HG02798 (cell line): ENCODE measurements around the gene ETV3L.

Source experiments
- ATAC-seq: cut with Tn5 transposase; IDR thresholded peaks from one replicate; pipeline ENCODE4 v1.9.1; 2021; ENCODE audit warnings: mild to moderate bottlenecking; ENCODE audit not compliant: unreplicated experiment, poor library complexity

ETV3L gene

DNA sequence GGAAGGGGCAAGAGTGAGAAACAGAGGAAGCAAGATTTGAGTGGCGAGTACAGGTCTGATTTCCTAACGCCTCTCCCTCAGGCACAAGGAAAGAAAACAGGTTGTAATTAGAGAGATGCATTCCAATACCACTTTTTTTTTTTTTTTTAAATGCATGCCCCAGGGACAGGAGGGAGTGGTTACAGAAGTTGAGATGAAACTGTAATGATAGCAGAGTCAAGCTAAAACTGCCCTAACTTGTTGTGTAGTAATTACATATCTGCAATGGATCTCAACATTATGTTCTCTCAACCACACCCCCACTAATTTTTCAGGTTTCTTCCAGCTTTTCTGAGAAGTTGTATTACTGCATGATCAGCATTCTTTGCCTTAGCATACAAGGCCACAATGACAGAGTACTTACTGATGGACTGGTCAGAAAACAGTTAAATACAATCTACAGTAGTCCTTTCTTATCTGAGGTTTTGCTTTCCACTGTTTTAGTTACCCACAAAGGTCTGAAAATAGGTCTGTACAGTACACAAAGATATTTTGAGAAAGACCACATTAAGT lies 33.1 kb upstream of the ETV3L start:
- no peak for ATAC-seq

DNA sequence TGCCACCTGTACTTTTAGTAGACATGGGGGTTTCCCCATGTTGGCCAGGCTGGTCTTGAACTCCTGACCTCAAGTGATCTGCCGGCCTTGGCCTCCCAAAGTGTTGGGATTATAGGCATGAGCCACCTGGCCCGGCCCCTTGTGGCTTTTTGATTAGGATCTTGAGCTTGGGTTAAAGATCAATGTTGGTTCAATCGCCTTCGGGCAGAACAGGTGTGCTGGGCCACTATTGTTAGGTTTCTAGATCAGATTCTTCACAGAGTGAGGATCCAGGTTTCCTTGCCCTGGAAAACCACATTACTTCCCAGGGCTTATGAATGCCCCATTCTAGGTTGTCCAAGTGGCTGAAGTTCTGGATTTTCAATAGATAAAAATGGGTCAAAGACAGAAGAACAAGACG lies 32.5 kb upstream of the ETV3L start:
- ATAC-seq: no peak

DNA sequence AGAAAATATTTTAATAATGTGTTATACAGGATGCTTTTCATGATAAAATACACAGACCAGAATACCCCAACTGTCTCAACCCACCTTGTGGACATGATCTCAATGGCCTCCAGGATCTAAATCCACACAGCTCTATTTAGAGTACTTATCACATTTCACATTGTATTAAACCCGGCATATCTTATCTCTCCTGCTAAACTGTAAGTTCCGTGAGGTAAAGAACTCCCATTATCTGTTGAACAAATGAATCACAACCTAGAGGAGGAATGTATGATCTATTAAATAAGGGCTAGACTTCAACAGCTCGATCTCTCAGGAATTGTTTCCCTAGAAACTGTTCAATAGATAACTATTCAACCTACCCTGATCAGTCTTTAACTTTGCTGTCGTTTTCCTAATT lies 31.7 kb upstream of the ETV3L start:
- no peak for ATAC-seq

DNA sequence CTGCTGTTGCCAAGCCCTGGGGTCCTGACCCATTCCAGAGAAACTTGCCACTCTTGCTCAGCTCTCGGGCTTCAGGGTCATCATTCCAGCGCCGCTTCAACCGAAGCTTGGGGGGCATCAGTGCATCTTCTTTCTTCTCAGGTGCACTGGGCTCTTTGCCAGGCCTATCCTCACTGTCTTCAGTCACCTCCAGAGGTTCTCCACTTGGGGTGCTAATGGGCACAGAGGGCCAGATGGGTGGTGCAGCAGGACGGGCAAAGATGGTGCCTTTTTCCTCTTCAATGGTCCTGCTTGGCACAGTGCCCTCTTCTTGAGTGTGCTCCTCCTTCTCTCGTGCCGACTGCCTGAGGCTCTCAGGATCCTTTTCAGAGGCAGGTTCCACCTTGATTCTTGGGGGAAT lies 25.2 kb upstream of the ETV3L start:
- ATAC-seq: no peak

DNA sequence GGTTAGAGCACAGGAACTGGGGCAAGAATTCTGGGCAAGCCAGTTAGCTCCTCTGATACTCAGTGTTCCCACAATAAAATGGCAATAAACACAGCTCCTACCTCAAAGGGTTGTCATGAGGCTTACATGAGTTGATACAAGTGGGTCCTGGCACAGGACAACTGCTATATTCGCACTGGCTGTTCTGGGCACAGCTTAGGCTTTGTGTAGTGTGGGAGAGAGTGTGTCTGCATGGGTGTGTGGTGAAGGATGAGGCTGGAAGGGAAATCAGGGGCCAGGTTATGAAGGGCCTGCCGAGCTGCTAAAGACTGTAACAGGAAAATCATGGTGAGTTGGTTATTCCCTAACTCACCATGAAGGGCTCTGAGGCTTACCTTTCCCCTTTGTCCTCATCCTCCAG lies 19.8 kb upstream of the ETV3L start:
- no peak for ATAC-seq

DNA sequence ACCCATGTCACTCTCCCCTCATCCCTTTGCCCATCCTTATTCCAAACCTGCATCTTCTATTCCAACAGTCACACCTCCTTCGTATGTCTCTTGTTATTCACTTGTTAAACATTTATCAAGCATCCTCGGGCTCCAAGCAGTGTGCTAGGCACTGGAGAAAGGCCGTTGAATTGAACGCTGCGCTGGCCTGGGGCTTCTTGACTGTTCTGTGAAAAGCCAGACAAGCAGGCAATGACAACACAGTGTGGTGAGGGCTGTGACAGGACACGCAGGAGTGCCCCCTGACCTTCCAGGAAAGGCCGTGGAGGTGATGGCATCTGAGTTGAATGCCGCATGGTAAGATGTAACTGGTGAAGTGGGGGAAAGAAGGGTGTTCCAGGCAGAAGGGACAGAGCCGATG lies 19.4 kb upstream of the ETV3L start:
- no peak for ATAC-seq

DNA sequence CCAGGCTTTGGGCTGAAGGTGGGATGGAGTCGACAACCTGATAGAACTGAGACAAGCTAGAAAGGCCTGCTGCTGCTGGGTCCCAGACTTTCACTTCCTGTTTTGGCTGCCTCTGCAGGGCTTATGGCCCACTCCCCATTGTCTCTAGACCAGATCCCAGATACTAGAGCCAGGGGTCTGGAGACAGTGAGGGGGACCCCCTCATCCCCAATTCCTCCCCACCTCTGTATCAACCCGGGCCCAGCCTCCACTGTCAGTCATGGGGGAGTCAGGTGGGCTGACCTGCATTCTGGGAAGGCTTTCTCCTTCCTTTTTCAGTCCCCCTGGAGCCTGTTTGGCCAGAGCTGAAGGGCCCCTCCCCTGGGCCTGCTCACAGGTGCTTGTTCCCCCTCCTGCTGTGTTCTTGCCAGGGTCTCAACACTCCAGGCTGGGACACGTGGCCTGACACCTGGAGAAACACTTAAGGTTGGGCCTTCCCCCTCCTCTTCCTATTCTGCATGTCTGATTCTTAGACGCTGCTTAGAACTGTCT lies 18.0 kb upstream of the ETV3L start:
- peak; percentile 58 for ATAC-seq

DNA sequence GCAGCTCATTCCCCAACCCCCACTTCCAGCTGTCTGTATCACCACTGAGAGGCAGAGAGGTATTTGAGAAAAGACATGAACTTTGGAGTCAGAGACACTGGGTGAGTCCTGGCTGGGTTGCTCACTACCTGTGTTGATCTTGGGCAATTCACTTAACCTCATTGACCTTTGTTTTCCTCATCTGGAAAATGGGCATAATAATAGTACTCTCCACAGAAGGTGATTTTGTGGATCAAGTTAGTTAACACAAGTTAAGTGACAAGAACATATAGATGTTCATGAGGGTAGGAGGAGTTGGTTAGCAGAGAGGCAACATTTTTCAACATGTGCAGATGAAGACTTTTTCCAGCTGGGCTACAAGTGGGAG lies 17.1 kb upstream of the ETV3L start:
- no peak for ATAC-seq

DNA sequence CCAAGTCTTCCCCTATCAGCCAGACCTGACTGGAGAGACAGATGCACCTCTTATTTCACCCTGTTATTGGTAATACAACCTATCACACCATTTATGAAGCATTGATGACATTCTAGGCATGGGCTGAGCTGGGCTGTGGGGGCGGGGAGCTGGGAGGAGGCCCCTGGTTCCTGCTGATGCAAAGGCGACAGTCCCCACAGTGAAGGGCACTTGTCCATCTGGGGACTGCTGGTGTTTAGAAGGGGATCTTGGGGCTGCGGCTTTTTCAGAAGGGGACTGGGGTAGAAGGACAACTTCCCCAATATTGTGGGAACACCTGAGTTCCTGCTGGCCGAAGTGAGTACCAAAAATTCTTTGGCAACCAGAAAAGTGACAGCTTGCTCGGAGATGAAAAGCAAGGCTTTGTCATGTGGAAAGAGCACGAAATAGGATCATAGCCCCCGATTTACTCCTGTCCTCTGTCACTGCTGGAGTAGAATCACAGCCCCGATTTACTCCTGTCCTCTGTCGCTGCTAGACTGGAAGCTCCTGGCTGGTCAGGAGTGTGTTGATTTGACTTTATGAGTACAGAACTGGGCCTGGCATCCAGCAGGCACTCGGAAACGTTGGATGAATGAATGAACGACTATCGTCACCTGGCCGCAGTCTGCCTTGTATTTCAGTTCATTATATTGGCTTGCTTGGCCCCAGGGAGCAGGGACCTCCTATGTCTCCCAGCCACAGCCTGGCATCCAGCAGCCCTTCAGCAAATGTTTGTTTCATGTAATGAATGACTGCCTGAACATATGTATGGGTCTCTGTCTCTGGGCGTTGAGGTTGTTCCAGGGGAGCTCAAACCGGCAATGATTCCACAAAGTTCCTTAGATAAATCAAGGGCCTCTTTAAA lies 16.5 kb upstream of the ETV3L start:
- no peak for ATAC-seq

DNA sequence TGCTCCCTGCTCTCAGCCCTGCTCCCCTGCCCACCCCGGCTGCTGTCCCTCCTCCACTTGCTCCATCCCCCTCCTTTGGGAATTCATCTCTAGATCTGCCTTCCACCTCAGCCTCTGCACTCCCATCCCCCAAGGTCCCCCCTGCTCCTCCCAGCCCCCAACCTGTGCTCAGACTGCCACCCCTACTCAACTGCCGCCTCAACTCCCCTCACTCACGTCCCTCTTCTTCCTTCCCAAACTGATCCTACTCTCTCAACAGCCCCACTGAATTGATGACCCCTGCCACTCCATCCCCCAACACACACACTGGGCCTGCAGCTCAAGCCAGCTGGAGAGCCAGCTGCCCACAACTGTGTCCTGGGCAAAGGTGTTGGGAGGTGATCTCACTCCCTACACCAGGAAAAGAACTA lies 15.8 kb upstream of the ETV3L start:
- no peak for ATAC-seq

DNA sequence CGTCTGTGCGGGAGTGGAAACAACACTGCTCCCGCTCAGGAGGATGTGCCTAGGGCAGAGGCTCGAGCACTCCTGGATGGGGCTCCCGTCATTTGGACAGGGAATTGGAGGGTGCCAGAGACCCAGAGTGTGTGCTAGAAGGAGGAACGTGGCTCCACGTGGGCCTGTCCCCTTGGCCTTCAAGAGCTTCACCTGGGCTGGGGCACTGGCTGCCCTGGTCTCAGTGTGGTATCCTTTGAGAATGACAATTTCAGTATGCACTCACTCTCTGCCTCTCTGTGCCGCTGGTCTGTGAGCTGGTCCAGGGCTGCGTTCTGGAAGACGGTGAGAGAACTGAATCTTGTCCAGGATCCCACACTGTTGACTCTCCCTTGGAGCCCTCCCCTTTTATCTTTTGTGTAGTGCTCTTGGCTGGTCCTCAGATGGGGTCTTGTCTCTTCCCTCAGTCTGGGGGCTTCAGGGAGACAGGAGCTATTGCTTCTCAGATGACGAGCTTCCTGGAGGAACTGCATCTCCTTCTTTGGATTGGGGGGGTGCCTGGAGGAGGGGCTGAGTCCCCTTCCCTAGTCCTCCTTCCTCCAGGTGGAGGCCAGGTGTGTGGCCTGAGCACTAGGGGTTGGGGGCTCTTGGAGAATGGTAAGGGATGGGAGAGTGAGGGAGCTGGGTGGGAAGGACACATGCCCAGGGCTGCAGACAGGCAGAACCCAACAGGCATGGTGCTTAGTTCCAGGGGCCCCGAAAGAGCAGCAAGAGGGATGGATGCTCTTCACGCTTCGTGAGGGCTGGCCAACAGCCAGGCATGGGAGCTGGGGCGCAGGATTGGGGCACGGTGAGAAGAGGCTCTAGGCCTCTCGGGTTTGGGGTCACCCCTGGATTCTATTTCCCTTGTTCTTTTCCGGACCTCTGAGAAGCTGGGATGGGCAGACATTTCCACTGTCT lies 14.8 kb upstream of the ETV3L start:
- no peak for ATAC-seq

DNA sequence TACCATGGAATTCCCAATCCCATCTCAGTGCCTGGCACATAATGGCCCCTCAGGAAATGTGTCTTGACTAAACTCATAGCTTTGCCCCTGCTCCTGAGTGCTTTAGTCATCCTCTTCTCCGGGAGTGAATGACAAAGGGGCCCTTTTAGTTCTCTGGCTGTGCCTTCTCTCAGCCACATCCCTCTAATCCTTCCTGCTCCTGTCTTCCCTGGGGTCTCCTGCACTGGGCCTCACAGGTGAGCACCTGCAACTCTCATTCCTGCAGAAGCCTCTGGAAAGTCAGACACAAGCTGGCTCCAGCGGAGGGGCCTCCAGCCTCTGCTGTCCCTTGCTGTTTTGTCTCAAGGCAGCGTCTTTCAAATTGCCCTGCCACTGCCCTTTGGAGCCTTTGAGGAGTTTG lies 14.0 kb upstream of the ETV3L start:
- no peak for ATAC-seq

DNA sequence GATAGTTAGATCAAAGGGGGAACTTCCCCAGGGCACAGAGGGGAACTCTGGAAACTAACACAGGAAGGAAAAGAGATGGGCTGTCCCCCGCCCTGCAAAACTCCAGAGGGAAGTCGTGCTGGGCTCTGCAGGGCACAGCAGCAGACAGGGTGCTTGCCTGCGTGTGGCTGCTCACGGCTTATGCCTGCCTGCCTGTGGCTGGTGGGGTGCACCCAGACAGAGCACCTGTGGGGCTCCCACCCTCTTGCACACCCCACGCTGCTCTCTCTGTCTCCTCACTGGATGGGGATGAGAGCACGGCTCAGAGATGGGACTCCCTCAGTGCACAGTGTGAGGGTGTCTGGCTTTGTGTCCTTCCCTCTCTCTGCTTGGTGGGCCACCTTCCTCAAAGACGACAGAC lies 13.5 kb upstream of the ETV3L start:
- no peak for ATAC-seq

DNA sequence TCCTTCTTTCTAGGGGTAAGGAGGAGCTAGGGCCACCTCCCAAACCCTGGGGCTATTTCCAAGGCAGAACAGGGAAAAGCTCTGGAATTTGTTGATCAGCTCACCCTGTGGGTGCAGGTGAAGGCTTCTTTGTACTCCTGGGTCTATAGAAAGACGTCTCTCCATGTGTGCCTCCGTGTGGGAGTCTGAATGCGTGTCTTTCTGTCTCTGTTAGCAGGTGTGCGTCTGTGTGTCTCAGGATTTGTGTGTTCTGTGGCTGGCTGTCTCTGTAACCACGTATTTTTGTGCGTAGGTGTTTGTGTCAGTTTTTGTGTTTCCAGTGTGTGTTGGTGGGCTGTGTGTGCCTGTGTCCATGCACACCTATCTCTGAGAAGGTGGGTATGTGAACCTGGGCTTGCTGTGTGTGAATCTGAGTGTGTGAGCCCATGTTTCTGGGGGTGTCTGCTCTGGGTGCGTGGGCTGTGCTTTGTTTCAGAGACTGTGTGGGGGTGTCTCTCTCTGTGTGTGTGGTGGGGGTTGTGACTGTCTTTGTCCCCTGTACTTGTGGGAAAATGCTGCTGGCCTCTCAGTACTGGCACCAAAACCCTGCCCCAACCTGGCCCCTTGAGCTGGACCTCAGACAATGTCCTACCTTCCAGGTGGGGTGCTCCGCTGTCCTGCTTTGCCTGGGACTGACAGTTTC lies 12.7 kb upstream of the ETV3L start:
- ATAC-seq: no peak

DNA sequence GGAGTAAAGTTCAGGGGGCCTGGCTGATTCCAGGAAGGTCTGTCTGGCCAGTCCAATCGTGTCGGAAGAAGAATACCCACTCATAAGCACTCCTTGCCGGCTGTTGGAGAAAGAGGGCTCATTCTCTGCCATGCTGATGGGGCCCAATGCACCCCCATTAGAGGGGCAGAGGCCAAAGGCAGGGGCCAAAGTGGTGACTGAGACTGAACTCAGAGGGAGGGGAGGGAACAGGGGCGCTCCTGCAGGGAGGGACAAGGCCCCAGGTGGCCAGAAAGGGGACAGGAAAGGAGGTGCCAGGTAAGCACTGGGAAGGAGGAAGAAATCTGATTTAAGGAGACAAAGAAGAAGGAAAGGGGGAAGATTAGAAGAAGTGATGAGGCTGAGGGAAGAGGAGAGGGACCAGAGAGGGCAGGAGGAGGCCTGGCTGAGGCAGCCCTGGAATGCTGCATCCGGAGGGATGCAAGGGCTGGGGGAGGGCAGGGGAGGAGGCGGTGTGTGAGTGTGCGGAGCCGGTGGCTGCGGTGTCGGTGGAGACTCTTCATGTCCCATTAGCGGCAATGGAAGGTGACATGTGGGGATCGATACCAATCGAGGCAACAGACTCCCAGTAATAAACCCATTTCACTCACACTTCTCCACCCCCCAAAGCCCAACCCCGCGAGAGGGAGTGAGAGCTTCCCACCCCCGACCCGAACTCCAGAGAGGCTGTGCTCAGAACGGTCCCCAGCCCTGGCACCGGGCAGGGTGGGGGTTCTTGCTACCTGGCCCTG lies 12.0 kb upstream of the ETV3L start:
- no peak for ATAC-seq

DNA sequence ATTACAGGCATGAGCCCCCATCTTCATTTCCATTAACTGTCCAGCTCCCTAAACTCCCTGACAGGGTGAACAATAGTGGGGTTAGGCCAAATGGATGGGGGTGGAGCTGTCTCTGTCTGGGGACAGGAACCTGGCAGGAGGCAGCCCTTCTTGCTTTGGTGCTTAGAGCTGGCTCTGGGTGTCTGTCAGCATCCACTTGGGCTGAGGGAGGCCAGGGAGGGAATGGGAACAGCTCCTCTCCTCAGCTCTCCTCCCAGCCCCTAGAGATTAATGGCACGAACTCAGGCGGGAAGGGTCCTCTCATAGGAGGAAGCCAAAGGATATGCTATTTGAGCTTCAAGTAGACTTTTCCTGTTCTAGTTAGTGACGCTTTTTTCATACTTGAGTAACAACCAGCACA lies 11.1 kb upstream of the ETV3L start:
- no peak for ATAC-seq

DNA sequence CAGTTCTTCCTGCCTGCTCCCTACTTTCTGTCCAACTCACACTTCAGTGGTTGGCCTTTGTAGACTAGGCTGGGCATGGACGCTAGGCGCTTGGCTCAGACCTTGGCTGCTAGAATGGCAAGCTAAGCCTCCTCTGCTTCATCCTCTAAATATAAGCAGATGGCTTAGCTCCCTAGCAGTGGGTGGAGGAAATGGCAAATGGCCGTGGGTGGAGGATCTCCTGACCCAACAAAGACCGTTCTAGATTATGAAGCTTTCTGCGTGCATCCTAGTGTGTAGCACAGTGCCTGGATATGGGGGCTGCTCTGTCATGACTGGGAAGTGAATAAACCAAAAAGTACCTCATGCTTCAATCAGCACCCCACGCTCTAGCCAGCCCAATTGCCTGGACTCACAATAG lies 10.4 kb upstream of the ETV3L start:
- no peak for ATAC-seq

DNA sequence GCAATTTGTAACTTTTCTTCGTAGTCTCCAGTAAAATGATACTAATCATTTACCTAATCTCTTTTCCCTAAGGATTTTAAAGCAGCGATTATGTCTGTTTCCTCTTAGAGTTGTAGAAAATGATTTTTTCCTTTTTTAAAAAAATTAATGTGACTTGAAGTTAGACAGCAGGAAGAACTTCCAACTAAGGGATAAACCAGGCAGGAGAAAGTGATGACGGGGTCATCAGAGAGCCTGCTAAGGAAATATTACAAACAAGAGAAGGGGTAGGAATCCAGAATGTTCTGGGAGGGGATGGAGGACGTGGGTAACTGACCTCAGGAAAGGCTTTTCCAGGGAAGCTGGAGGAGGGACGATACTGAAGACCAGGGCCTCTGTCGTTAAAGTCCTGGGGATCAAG lies 8.8 kb upstream of the ETV3L start:
- no peak for ATAC-seq

DNA sequence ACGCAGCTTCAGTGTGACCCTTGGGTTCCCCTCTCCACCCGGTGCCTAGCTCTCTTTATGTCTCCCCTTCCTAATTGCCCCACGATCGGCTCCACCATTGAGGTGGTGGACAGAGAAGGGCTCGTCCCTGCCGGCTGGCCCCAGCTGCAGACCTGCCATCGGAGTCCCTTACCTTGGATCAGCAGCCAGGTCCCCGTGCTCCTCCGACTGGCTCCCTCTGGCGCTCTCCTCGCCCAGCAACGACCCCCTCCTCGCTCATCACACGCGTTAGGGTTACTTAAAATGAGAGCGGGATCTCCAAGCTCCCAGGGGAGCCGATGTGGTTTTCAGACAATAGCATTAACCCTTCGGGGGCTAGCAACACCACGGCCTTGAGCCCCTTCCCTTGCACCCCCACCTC lies 8.1 kb upstream of the ETV3L start:
- ATAC-seq: no peak

DNA sequence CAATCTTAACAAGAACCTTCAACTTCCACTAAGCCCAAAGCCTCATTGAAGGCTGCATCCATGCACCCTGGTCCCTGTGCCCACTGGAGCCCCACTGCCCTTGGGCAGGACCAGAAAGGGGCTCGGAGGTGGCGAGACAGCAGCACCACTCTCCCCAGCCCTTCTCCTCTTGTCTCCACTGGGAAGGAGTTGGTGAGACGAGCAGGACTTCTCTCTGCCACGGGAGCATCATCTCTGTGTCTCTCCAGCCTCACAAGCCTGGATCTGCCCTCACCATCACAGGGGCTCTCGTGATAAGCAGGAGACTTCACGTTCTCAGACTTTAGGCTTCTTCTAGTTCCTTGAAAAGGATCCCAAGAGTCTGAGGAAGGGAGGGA lies 7.2 kb upstream of the ETV3L start:
- ATAC-seq: no peak
